K562 (cell line): ENCODE results near the gene TMIGD1. TPM values are rescaled to one million over a fixed set of nuclear protein-coding genes. Genes with fewer than 3 reads are reported as not detected.

Experiments used
- ELF1 ChIP-seq: fragments of 200-800 bp; sonication (Bioruptor generic); IDR thresholded peaks from 2 replicates; pipeline ENCODE4 v1.6.1; 2016; ENCODE audit warnings: missing genetic modification characterization, missing compliant biosample characterization
- HMG20A ChIP-seq: fragments of 450-650 bp; formaldehyde crosslinking; conservative IDR thresholded peaks from 2 replicates; pipeline ENCODE4 v1.4.0; 2020; ENCODE audit warnings: mild to moderate bottlenecking, mixed read lengths
- JUND ChIP-seq, 2 experiments: IDR thresholded peaks; 2 replicates in 1 of 2; 3 replicates in 1 of 2; pipeline ENCODE4 v1.6.1; 2011; ENCODE audit warnings: borderline replicate concordance in 2 of 2, low read depth in 2 of 2, low read length in 2 of 2, improper control_type of control experiment in 1 of 2, missing biosample characterization in 1 of 2, missing genetic modification characterization in 1 of 2, missing genetic modification reagents in 1 of 2
- OTX1 ChIP-seq: fragments of 450-650 bp; formaldehyde crosslinking; IDR thresholded peaks from 2 replicates; pipeline ENCODE4 v1.4.0; 2022; ENCODE audit warnings: mild to moderate bottlenecking
- polyA plus RNA-seq, 8 experiments: library from polyadenylated mRNA; depleted of rRNA in 4 of 8; stranded (reverse) in 5 of 8; unstranded in 3 of 8; fragments of >200 nt; fragmentation: Nextera tagmentation in 2 of 8; fragmentation: Illumina TruSeq in 1 of 8; extraction: Ambion mirVana in 2 of 8; extraction: Trizol in 1 of 8; gene quantifications; 2 replicates each; pipeline versions ENCODE4 v1.2.1 to v1.2.3, GENCODE V29; 2011 to 2014; ENCODE audit warnings: inconsistent platforms in 1 of 8, missing spikeins in 1 of 8
- total RNA-seq, 7 experiments: library from RNA; depleted of rRNA in 6 of 7; stranded (reverse); fragments of >200 nt in 6 of 7; fragmentation: Illumina TruSeq in 2 of 7; extraction: Trizol in 2 of 7; gene quantifications; 2 replicates each; pipeline versions ENCODE4 v1.2.1 to v1.2.3, GENCODE V29; 2011 to 2021; ENCODE audit warnings: low replicate concordance in 1 of 7
- TF ChIP-seq, protein P1 (sequence below): fragments of 250-450 bp; sonication (Bioruptor Pico); IDR thresholded peaks from 2 replicates; pipeline ENCODE4 v1.9.0; 2021; ENCODE audit warnings: mild to moderate bottlenecking, inconsistent platforms
- TF ChIP-seq, protein P2 (sequence below): fragments of 250-450 bp; sonication (Bioruptor Pico); IDR thresholded peaks from 2 replicates; pipeline ENCODE4 v1.8.0; 2021; ENCODE audit warnings: moderate library complexity, mild to moderate bottlenecking, inconsistent platforms

TMIGD1 gene
- total and polyA plus RNA-seq, 9 of the 15 experiments (the other 6 are each of a cell fraction or from before 2014, with no cell fraction given), result not detected

DNA sequence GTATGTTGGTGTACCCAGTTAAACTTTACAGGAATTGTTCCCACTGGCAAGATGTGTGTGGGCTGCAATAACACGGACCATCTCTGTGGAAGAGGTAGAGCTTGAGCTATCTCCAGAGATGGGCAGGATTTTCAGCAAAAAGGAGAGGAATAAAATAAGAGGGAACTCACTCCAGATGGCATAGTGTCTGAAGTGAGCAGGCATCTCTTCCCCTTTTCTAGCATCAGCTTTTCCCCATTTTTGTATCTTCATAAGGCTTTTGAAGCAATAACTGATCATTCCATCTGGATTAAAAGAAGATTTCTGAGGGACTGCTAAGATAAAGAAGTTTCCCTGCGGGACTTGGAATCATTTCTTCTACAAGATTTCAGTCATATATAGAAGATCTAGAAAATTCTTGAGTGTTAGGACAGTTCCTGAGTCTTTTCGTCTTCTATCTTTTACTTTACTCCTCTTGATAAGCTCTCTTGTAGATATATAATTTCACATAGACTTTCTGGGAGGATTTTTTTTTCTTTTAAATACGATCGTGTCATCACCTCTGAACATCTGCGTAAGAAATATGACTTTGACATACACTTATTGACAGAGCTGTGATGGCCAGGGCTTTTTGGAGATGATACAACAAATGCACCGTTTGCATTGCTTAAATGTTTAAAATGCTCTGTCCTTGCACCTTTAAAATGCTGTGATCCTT, 46.9 kb upstream of the TMIGD1 start (continued):
- TF ChIP-seq, protein P1, sequence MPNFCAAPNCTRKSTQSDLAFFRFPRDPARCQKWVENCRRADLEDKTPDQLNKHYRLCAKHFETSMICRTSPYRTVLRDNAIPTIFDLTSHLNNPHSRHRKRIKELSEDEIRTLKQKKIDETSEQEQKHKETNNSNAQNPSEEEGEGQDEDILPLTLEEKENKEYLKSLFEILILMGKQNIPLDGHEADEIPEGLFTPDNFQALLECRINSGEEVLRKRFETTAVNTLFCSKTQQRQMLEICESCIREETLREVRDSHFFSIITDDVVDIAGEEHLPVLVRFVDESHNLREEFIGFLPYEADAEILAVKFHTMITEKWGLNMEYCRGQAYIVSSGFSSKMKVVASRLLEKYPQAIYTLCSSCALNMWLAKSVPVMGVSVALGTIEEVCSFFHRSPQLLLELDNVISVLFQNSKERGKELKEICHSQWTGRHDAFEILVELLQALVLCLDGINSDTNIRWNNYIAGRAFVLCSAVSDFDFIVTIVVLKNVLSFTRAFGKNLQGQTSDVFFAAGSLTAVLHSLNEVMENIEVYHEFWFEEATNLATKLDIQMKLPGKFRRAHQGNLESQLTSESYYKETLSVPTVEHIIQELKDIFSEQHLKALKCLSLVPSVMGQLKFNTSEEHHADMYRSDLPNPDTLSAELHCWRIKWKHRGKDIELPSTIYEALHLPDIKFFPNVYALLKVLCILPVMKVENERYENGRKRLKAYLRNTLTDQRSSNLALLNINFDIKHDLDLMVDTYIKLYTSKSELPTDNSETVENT (CRISPR knock-in tag), result no peak
- TF ChIP-seq ELF1 (tag), result 0 out of 2 replicates have a peak, but pooled peaks have one; percentile 16
- TF ChIP-seq, protein P2, sequence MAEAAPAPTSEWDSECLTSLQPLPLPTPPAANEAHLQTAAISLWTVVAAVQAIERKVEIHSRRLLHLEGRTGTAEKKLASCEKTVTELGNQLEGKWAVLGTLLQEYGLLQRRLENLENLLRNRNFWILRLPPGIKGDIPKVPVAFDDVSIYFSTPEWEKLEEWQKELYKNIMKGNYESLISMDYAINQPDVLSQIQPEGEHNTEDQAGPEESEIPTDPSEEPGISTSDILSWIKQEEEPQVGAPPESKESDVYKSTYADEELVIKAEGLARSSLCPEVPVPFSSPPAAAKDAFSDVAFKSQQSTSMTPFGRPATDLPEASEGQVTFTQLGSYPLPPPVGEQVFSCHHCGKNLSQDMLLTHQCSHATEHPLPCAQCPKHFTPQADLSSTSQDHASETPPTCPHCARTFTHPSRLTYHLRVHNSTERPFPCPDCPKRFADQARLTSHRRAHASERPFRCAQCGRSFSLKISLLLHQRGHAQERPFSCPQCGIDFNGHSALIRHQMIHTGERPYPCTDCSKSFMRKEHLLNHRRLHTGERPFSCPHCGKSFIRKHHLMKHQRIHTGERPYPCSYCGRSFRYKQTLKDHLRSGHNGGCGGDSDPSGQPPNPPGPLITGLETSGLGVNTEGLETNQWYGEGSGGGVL, result no peak
- TF ChIP-seq JUND (IDR thresholded peaks at IDR 0.05; ENCODE audit: borderline replicate concordance, low read depth, low read length), result no peak
- TF ChIP-seq JUND (tag; IDR thresholded peaks at IDR 0.05; ENCODE audit: borderline replicate concordance, low read depth, low read length), result no peak
- no peak for TF ChIP-seq HMG20A (CRISPR knock-in tag)
- no peak for TF ChIP-seq OTX1
